ENCODE data around the gene NTRK2.

NTRK2 gene

DNA sequence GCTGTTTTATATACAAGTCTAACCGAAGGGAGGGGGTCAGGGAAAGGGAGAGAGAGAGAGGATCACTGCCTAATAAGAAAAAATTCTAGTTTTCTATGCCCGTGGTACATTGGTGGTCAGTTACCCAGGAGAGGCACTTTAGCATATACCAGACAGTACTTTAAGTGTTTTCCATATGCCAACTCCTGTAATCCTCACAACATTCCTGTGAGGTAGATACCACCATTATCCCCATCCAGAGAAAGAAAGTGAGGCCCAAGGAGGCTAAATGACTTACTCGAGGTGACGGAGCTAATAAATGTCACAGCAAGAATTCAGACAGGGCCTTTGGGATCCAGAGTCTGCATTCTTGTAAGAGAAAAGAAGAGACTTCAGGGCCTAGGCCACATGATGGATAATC lies 161.8 kb downstream of the NTRK2 start:
- TF ChIP-seq, protein P1, sequence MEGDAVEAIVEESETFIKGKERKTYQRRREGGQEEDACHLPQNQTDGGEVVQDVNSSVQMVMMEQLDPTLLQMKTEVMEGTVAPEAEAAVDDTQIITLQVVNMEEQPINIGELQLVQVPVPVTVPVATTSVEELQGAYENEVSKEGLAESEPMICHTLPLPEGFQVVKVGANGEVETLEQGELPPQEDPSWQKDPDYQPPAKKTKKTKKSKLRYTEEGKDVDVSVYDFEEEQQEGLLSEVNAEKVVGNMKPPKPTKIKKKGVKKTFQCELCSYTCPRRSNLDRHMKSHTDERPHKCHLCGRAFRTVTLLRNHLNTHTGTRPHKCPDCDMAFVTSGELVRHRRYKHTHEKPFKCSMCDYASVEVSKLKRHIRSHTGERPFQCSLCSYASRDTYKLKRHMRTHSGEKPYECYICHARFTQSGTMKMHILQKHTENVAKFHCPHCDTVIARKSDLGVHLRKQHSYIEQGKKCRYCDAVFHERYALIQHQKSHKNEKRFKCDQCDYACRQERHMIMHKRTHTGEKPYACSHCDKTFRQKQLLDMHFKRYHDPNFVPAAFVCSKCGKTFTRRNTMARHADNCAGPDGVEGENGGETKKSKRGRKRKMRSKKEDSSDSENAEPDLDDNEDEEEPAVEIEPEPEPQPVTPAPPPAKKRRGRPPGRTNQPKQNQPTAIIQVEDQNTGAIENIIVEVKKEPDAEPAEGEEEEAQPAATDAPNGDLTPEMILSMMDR (IDR thresholded peaks at IDR 0.05; ENCODE audit: extremely low read depth, missing control alignments), result no peak
- no peak for DNase-seq (ENCODE audit: low spot score)

- no peak for DNase-seq (ENCODE audit: low spot score)
- TF ChIP-seq, protein P1 (IDR thresholded peaks at IDR 0.05; ENCODE audit: extremely low read depth, missing control alignments), result no peak
Observed at GRCh38 chr9:84832453-84832852, 162.9 kb downstream of the NTRK2 start.

GRCh38 chr9:84834426-84834825 lies 164.9 kb downstream of the NTRK2 start:
- TF ChIP-seq, protein P1 (IDR thresholded peaks at IDR 0.05; ENCODE audit: extremely low read depth, missing control alignments), result no peak
- DNase-seq (ENCODE audit: low spot score), result no peak

DNA sequence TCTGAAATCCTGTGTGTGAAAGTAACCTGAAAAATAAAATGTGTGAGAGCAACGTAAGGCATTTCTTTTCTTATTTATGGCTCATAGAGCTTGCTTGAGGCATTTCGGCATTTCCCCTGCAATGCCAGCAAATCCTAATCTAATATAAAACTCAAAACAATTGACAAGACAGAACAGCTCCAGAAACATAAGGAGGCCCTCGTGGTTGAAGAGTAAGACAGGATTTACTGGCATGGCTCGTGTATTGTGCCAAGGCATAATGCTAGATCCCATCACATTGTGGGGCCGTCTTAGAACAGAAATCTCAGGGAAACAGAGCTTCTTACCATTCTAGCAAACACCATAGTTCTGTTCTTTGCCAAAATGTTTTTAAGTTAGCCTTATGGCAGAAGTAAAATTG lies 166.2 kb downstream of the NTRK2 start:
- DNase-seq (ENCODE audit: low spot score), result no peak
- TF ChIP-seq, protein P1 (IDR thresholded peaks at IDR 0.05; ENCODE audit: extremely low read depth, missing control alignments), result no peak

DNA sequence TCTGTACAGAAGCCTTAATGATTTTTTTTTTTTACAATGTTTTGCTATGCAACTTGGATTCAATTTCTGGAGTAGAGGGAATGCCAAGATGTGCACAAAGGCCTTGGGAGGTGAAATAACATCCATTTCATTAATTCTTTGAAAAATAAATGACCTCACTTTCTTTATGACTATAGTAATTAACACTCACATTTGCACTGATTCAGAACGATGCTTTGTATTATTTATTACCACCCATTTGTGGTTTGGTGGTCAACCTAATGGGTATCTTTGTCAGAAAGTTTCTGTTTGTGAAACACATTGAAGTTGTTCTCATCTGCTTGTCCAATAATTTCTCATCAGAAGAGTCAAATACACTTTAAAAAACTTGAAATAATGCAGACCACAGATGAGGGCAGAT lies 169.3 kb downstream of the NTRK2 start:
- TF ChIP-seq, protein P1 (IDR thresholded peaks at IDR 0.05; ENCODE audit: extremely low read depth, missing control alignments), result no peak
- no peak for DNase-seq (ENCODE audit: low spot score)

DNA sequence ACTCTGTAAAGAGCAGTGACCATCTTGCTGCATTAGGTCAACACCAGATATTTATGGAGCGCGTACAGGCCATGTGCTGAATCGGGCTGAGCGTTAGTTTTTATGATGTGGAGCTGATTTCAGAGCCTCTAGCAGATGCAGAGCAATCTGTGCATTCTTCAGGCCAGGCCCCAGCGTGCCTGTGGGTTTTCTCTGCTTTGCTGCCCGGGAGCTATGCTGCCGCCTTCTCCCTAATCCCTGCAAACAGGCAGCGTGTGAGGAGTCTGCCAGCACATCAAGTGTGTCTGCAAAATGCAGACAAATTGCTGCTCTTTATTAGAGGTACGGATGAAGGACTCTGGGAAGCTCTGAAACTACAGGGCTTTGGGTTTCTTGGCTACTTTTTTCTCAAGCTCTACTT lies 170.0 kb downstream of the NTRK2 start:
- TF ChIP-seq, protein P1 (IDR thresholded peaks at IDR 0.05; ENCODE audit: extremely low read depth, missing control alignments), result no peak
- DNase-seq (ENCODE audit: low spot score), result no peak

GRCh38 chr9:84841931-84842330 lies 172.4 kb downstream of the NTRK2 start:
- no peak for DNase-seq (ENCODE audit: low spot score)
- TF ChIP-seq, protein P1 (IDR thresholded peaks at IDR 0.05; ENCODE audit: extremely low read depth, missing control alignments), result no peak

Data from GM20000 (cell line).